Spleen (tissue), 7 donors: ENCODE data around the gene C12orf57.

Source experiments
- POLR2AphosphoS5 ChIP-seq, 3 donors: sonication (generic); formaldehyde crosslinking; IDR thresholded peaks; one replicate each; pipeline ENCODE4 v1.5.1; 2017; ENCODE audit warnings: antibody characterized with exemption in 3 of 3
- TF ChIP-seq, protein P1 (sequence below), 11 experiments: fragments of 200-600 bp in 7 of 11; fragments of 450-650 bp in 4 of 11; sonication (generic) in 4 of 11; IDR thresholded peaks in 8 of 11; conservative IDR thresholded peaks in 3 of 11; 1 replicate in 7 of 11; 2 replicates in 4 of 11; pipeline versions ENCODE4 v1.4.0 to v1.8.0; 2016 to 2021; ENCODE audit warnings: antibody characterized with exemption in 11 of 11, inconsistent platforms in 4 of 11, mild to moderate bottlenecking in 1 of 11
- donor health status: DM: no; HTN: no; CAD: no; lungs with moderate emphysema.
- donor health status: DM: no; HTN: no; CAD: no.
- donor health status: DM: no; HTN: no; CAD: no.

DNA sequence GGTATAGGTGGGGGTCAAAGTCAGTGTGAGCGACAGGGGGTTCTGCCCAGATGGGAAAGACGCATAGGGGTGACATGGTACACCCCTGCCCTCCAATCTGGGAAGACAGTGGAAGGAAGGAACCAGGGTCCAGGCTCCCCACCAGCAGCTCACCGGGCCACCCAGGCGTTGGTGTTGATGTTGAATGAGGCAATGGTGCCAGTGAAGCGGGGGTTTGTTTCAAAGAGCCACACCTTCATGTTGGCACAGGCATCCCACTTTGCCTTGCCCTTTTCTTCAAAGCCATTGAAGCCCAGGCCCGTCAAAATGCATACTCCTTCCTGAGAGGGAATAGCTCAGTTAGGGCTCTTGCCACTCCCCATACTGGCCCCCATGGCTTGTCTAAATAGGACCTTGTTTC lies 34.4 kb downstream of the C12orf57 start:
- TF ChIP-seq POLR2AphosphoS5 (IDR thresholded peaks at IDR 0.05) = no peak
- TF ChIP-seq, protein P1, sequence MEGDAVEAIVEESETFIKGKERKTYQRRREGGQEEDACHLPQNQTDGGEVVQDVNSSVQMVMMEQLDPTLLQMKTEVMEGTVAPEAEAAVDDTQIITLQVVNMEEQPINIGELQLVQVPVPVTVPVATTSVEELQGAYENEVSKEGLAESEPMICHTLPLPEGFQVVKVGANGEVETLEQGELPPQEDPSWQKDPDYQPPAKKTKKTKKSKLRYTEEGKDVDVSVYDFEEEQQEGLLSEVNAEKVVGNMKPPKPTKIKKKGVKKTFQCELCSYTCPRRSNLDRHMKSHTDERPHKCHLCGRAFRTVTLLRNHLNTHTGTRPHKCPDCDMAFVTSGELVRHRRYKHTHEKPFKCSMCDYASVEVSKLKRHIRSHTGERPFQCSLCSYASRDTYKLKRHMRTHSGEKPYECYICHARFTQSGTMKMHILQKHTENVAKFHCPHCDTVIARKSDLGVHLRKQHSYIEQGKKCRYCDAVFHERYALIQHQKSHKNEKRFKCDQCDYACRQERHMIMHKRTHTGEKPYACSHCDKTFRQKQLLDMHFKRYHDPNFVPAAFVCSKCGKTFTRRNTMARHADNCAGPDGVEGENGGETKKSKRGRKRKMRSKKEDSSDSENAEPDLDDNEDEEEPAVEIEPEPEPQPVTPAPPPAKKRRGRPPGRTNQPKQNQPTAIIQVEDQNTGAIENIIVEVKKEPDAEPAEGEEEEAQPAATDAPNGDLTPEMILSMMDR (IDR thresholded peaks at IDR 0.05 in 8 of 11, conservative IDR thresholded peaks at IDR 0.05 in 3 of 11) = no peak
